ENCODE results near the gene FBXL3.

FBXL3 gene

GRCh38 chr13:77002590-77003190 lies 24.3 kb downstream of the FBXL3 start:
- no peak overlapping the region for H3K4me3 ChIP-seq (ENCODE audit: control insufficient read depth, low read depth, low read length)
- TF ChIP-seq CTCF (IDR thresholded peaks at IDR 0.05; ENCODE audit: control insufficient read depth, insufficient read depth, low read depth, low read length, missing control alignments) = peak; percentile 73
- DNase-seq (ENCODE audit: low read depth) = no peak

- H3K4me3 ChIP-seq (ENCODE audit: control insufficient read depth, low read depth, low read length) = no peak overlapping the region
- TF ChIP-seq CTCF (IDR thresholded peaks at IDR 0.05; ENCODE audit: control insufficient read depth, insufficient read depth, low read depth, low read length, missing control alignments) = no peak
- no peak for DNase-seq (ENCODE audit: low read depth)
Measured at GRCh38 chr13:77001963-77002587, 24.9 kb downstream of the FBXL3 start.

GRCh38 chr13:77001540-77001939 lies 25.4 kb downstream of the FBXL3 start:
- H3K4me3 ChIP-seq (ENCODE audit: control insufficient read depth, low read depth, low read length) = no peak overlapping the region
- no peak for DNase-seq (ENCODE audit: low read depth)
- TF ChIP-seq CTCF (IDR thresholded peaks at IDR 0.05; ENCODE audit: control insufficient read depth, insufficient read depth, low read depth, low read length, missing control alignments) = no peak

- H3K4me3 ChIP-seq (ENCODE audit: control insufficient read depth, low read depth, low read length) = no peak overlapping the region
- no peak for TF ChIP-seq CTCF (IDR thresholded peaks at IDR 0.05; ENCODE audit: control insufficient read depth, insufficient read depth, low read depth, low read length, missing control alignments)
- DNase-seq (ENCODE audit: low read depth) = peak; percentile 56
Measured at GRCh38 chr13:77000475-77000874, 26.5 kb downstream of the FBXL3 start.

GRCh38 chr13:76994281-76994680 lies 32.7 kb downstream of the FBXL3 start:
- TF ChIP-seq CTCF (IDR thresholded peaks at IDR 0.05; ENCODE audit: control insufficient read depth, insufficient read depth, low read depth, low read length, missing control alignments) = no peak
- H3K4me3 ChIP-seq (ENCODE audit: control insufficient read depth, low read depth, low read length) = no peak overlapping the region
- DNase-seq (ENCODE audit: low read depth) = no peak

- no peak for DNase-seq (ENCODE audit: low read depth)
- no peak for TF ChIP-seq CTCF (IDR thresholded peaks at IDR 0.05; ENCODE audit: control insufficient read depth, insufficient read depth, low read depth, low read length, missing control alignments)
- H3K4me3 ChIP-seq (ENCODE audit: control insufficient read depth, low read depth, low read length) = no peak overlapping the region
Measured at GRCh38 chr13:76993473-76993872, 33.5 kb downstream of the FBXL3 start.

Measured in AG09309 (cell line).